ENCODE results near the gene LACTBL1. TPM values are rescaled to one million over a fixed set of nuclear protein-coding genes. Genes with fewer than 3 reads are reported as not detected.

Gene LACTBL1
- total and polyA plus RNA-seq, 2 of the 8 experiments (the other 6 are each of a cell fraction or from before 2014, with no cell fraction given), result not detected

DNA sequence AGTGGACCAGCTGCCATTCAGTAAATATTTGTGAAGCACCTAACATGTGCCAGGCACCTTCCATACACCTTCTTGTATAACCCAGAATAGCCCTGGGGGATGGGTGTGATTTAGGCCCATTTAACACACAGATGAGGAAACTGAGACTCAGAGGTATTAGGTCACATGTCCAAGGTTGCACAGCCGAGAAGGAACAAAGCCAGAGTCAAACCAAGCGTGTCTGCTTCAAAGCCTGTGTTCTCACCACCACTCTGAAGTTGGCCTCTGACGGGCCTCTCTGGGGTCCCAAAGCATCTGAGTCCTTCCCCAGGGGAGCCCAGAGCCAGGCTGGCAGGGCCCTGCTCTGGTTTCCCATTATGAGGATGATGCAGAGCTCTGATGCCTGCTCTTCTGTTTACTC is 65.1 kb downstream of the LACTBL1 start:
- H3K4me2 ChIP-seq (ENCODE audit: insufficient read depth in 1 of 2, low read depth in 2 of 2, low read length in 2 of 2), result no peak overlapping the region
- no peak overlapping the region for H3K23ac ChIP-seq (ENCODE audit: insufficient read length)
- H2BK12ac ChIP-seq (ENCODE audit: low read depth, low read length), result no peak overlapping the region
- ChIA-PET POLR2A (ENCODE audit: partially characterized antibody) (no interaction called here), CTCF (ENCODE audit: partially characterized antibody) (interaction anchor here (1.0 to 2.2 kb wide), 2 partner anchors 203 to 233 kb away, joined by 3 to 10 read pairs; no protein-coding TSS in a partner anchor)
- H2BK15ac ChIP-seq (ENCODE audit: low read length), result no peak overlapping the region
- H3K79me1 ChIP-seq (ENCODE audit: low read depth, low read length), result 0 out of 2 replicates have a peak, but pooled peaks cover 2% of the 10 kb centered on the region
- no peak overlapping the region for H3K4me3 ChIP-seq (ENCODE audit: extremely low read depth in 1 of 4, insufficient read depth in 2 of 4, low read depth in 3 of 4, low read length in 4 of 4)
- H3K4me1 ChIP-seq (replicated peaks in 1 of 4; ENCODE audit: control insufficient read depth in 3 of 4, insufficient read depth in 4 of 4, low read length in 3 of 4), result no peaks in the 10 kb centered on the region
- H3K27me3 ChIP-seq (replicated peaks in 1 of 4; ENCODE audit: control insufficient read depth in 3 of 4, extremely low read depth in 1 of 4, insufficient read depth in 3 of 4, low read length in 3 of 4), result no peaks in the 10 kb centered on the region
- H2BK120ac ChIP-seq (replicated peaks; ENCODE audit: low read depth, low read length), result no peak overlapping the region
- H3K27ac ChIP-seq (ENCODE audit: low read depth, low read length), result no peak overlapping the region
- FAIRE-seq (no peak), DNase-seq (ENCODE audit: low read depth in 1 of 2, low spot score in 2 of 2) (no peak)
- no peak overlapping the region for H3K56ac ChIP-seq (replicated peaks; ENCODE audit: insufficient read length, low read depth, low read length)
- no peak overlapping the region for H4K8ac ChIP-seq (ENCODE audit: extremely low read depth, insufficient read depth, low read length)
- no peak for TF ChIP-seq POLR2A (IDR thresholded peaks at IDR 0.05; ENCODE audit: control extremely low read depth in 1 of 2, low read depth in 2 of 2, low read length in 2 of 2)
- no peak for TF ChIP-seq HDAC2 (IDR thresholded peaks at IDR 0.05; ENCODE audit: borderline replicate concordance in 1 of 2, low read depth in 2 of 2, low read length in 2 of 2)
- TF ChIP-seq, protein P1, sequence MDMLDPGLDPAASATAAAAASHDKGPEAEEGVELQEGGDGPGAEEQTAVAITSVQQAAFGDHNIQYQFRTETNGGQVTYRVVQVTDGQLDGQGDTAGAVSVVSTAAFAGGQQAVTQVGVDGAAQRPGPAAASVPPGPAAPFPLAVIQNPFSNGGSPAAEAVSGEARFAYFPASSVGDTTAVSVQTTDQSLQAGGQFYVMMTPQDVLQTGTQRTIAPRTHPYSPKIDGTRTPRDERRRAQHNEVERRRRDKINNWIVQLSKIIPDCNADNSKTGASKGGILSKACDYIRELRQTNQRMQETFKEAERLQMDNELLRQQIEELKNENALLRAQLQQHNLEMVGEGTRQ (IDR thresholded peaks at IDR 0.05; ENCODE audit: low read length), result no peak
- no peak for TF ChIP-seq MAFK (IDR thresholded peaks at IDR 0.05; ENCODE audit: low read depth, low read length)
- no peak for TF ChIP-seq SIX5 (IDR thresholded peaks at IDR 0.05; ENCODE audit: low read depth, low read length)
- H2BK5ac ChIP-seq (ENCODE audit: low read depth, low read length), result no peak overlapping the region
- no peak overlapping the region for H4K91ac ChIP-seq (replicated peaks; ENCODE audit: insufficient read length, low read length)
- H2AFZ ChIP-seq (ENCODE audit: low read length), result no peak overlapping the region
- H3K9me3 ChIP-seq (ENCODE audit: insufficient read depth in 2 of 2, low read depth in 1 of 2, low read length in 1 of 2), result no peaks in the 10 kb centered on the region
- no peaks in the 10 kb centered on the region for H3K79me2 ChIP-seq (ENCODE audit: control insufficient read depth in 1 of 2, insufficient read depth in 2 of 2, low read length in 2 of 2)
- no peak overlapping the region for H3K14ac ChIP-seq (ENCODE audit: insufficient read length)
- H4K5ac ChIP-seq (ENCODE audit: insufficient read length, low read depth, low read length), result no peak overlapping the region
- H3K18ac ChIP-seq (ENCODE audit: extremely low read depth, low read length), result no peak overlapping the region
- H2BK20ac ChIP-seq (ENCODE audit: low read length), result no peak overlapping the region
- H2AK5ac ChIP-seq (ENCODE audit: low read depth, low read length), result no peak overlapping the region
- WGBS, 2 experiments (ENCODE audit: extremely low coverage in 1 of 2, insufficient coverage in 1 of 2, insufficient read length in 1 of 2, insufficient replicate concordance in 2 of 2, low coverage in 1 of 2, low lambda C conversion rate in 2 of 2, missing lambda C conversion rate in 1 of 2), result 80% methylated on average over 3 of the region's 3 CpGs; no CpG with 5 or more reads in 1 of the 2 experiments
- peaks cover 2 to 3% of the 10 kb centered on the region in 2 experiments for H4K20me1 ChIP-seq (replicated peaks in 1 of 2; ENCODE audit: control insufficient read depth in 1 of 2, insufficient read depth in 2 of 2, low read length in 2 of 2)
- no peak overlapping the region for H3K4ac ChIP-seq (replicated peaks; ENCODE audit: insufficient read length, low read depth, low read length)
- H3K9ac ChIP-seq (replicated peaks in 1 of 4; ENCODE audit: extremely low read depth in 1 of 4, low read depth in 3 of 4, low read length in 3 of 4), result no peak overlapping the region
- peaks cover 0 to 5% (median 0%) of the 10 kb centered on the region in 4 experiments; a peak in 1 of 8 replicates for H3K36me3 ChIP-seq (ENCODE audit: control insufficient read depth in 2 of 4, insufficient read depth in 4 of 4, low read length in 3 of 4)
- H3K23me2 ChIP-seq (ENCODE audit: low read depth, low read length), result no peaks in the 10 kb centered on the region; the same call in 1 of the 2 replicates

All from H1 (cell line).